H9 (cell line): Measurements from ENCODE around the gene KCNH2. TPM values are rescaled to one million over a fixed set of nuclear protein-coding genes. Genes with fewer than 3 reads are reported as not detected.

Source experiments
- DNase-seq: peaks from one replicate; pipeline ENCODE4 v3.0.0-alpha.2; 2017
- H2AFZ ChIP-seq: one replicate; pipeline ENCODE4 v1.6.1; 2013; ENCODE audit warnings: mild to moderate bottlenecking, low read length, control low read depth, moderate library complexity
- H2AK5ac ChIP-seq: 2 replicates; pipeline ENCODE4 v1.6.1; 2013; ENCODE audit warnings: low read length, control low read depth, mixed read lengths; ENCODE audit not compliant: insufficient read length
- H2BK120ac ChIP-seq: one replicate; pipeline ENCODE4 v1.6.1; 2013; ENCODE audit warnings: low read depth, mild to moderate bottlenecking, low read length, control low read depth, inconsistent platforms; ENCODE audit not compliant: poor library complexity, severe bottlenecking
- H2BK12ac ChIP-seq: 2 replicates; pipeline ENCODE4 v1.6.1; 2013; ENCODE audit warnings: low read length, control low read depth, mixed read lengths, low read depth; ENCODE audit not compliant: insufficient read length
- H2BK15ac ChIP-seq: 2 replicates; pipeline ENCODE4 v1.6.1; 2013; ENCODE audit warnings: low read depth, low read length, control low read depth
- H2BK20ac ChIP-seq: one replicate; pipeline ENCODE4 v1.6.1; 2013; ENCODE audit warnings: low read depth, mild to moderate bottlenecking, low read length, control low read depth, inconsistent platforms; ENCODE audit not compliant: poor library complexity, severe bottlenecking
- H2BK5ac ChIP-seq: 2 replicates; pipeline ENCODE4 v1.6.1; 2013; ENCODE audit warnings: low read length, control low read depth, mixed read lengths; ENCODE audit not compliant: insufficient read length
- H3K14ac ChIP-seq: 2 replicates; pipeline ENCODE4 v1.6.1; 2013; ENCODE audit warnings: low read length, control low read depth; ENCODE audit not compliant: insufficient read depth
- H3K18ac ChIP-seq: 2 replicates; pipeline ENCODE4 v1.6.1; 2013; ENCODE audit warnings: low read depth, mild to moderate bottlenecking, mixed read lengths, low read length, control low read depth; ENCODE audit not compliant: insufficient read length
- H3K23ac ChIP-seq: 2 replicates; pipeline ENCODE4 v1.6.1; 2013; ENCODE audit warnings: low read length, control low read depth, mixed read lengths, low read depth; ENCODE audit not compliant: insufficient read length
- H3K23me2 ChIP-seq: 2 replicates; pipeline ENCODE4 v1.6.1; 2013; ENCODE audit warnings: low read depth, mild to moderate bottlenecking, mixed read lengths, low read length, control low read depth; ENCODE audit not compliant: insufficient read length, poor library complexity, severe bottlenecking
- H3K27ac ChIP-seq: 2 replicates; pipeline ENCODE4 v1.5.1; 2013; ENCODE audit warnings: low read length, control low read depth, mixed read lengths, low read depth; ENCODE audit not compliant: insufficient read length
- H3K27me3 ChIP-seq: 2 replicates; pipeline ENCODE4 v1.6.1; 2013; ENCODE audit warnings: low read length, control low read depth, inconsistent platforms; ENCODE audit not compliant: insufficient read depth
- H3K4ac ChIP-seq: 2 replicates; pipeline ENCODE4 v1.6.1; 2013; ENCODE audit warnings: low read depth, mild to moderate bottlenecking, control low read depth, inconsistent platforms, low read length, moderate library complexity
- H3K4me1 ChIP-seq: 2 replicates; pipeline ENCODE4 v1.6.1; 2013; ENCODE audit warnings: low read length, control low read depth, inconsistent platforms; ENCODE audit not compliant: insufficient read depth
- H3K4me2 ChIP-seq: 2 replicates; pipeline ENCODE4 v1.6.1; 2013; ENCODE audit warnings: low read length, control low read depth, mixed read lengths; ENCODE audit not compliant: insufficient read length, insufficient read depth
- H3K56ac ChIP-seq: 2 replicates; pipeline ENCODE4 v1.6.1; 2013; ENCODE audit warnings: low read depth, mild to moderate bottlenecking, mixed read lengths, low read length, control low read depth; ENCODE audit not compliant: insufficient read length
- H3K79me1 ChIP-seq: 2 replicates; pipeline ENCODE4 v1.6.1; 2013; ENCODE audit warnings: low read depth, mild to moderate bottlenecking, moderate library complexity, low read length, control low read depth, inconsistent platforms; ENCODE audit not compliant: insufficient read depth, poor library complexity, severe bottlenecking
- H3K79me2 ChIP-seq: 2 replicates; pipeline ENCODE4 v1.6.1; 2013; ENCODE audit warnings: low read length, control low read depth, inconsistent platforms; ENCODE audit not compliant: insufficient read depth
- H3K9ac ChIP-seq: 2 replicates; pipeline ENCODE4 v1.6.1; 2013; ENCODE audit warnings: low read length, control low read depth, mixed read lengths; ENCODE audit not compliant: insufficient read length; ENCODE audit errors: extremely low read depth
- H3K9me3 ChIP-seq: one replicate; pipeline ENCODE4 v1.6.1; 2013; ENCODE audit warnings: low read depth, low read length, inconsistent platforms; ENCODE audit not compliant: control insufficient read depth
- H3T11ph ChIP-seq: one replicate; pipeline ENCODE4 v1.6.1; 2013; ENCODE audit warnings: mild to moderate bottlenecking, low read length, control low read depth, inconsistent platforms
- H4K20me1 ChIP-seq: one replicate; pipeline ENCODE4 v1.6.1; 2013; ENCODE audit not compliant: control insufficient read depth, insufficient read length, insufficient read depth
- H4K5ac ChIP-seq: 2 replicates; pipeline ENCODE4 v1.6.1; 2013; ENCODE audit warnings: low read depth, mild to moderate bottlenecking, mixed read lengths, low read length, control low read depth; ENCODE audit not compliant: insufficient read length
- H4K8ac ChIP-seq: replicated peaks from 2 replicates; pipeline ENCODE4 v1.6.1; 2013; ENCODE audit warnings: low read length, control low read depth, mixed read lengths, low read depth; ENCODE audit not compliant: insufficient read length
- H4K91ac ChIP-seq: 2 replicates; pipeline ENCODE4 v1.6.1; 2013; ENCODE audit warnings: low read depth, mild to moderate bottlenecking, moderate library complexity, mixed read lengths, low read length, control low read depth; ENCODE audit not compliant: insufficient read length
- H3K27ac Mint-ChIP-seq, 3 experiments: 2 replicates in 2 of 3; 3 replicates in 1 of 3; pipeline ENCODE4 v1.8.0; 2020 to 2021; ENCODE audit warnings: mixed read lengths in 3 of 3, mild to moderate bottlenecking in 1 of 3, moderate library complexity in 1 of 3
- H3K27me3 Mint-ChIP-seq: 2 replicates; pipeline ENCODE4 v1.8.0; 2021; ENCODE audit warnings: low read depth, mild to moderate bottlenecking, moderate library complexity, mixed read lengths
- H3K36me3 Mint-ChIP-seq, 3 experiments: 2 replicates in 2 of 3; 3 replicates in 1 of 3; pipeline ENCODE4 v1.8.0; 2020 to 2021; ENCODE audit warnings: low read depth in 3 of 3, mixed read lengths in 3 of 3; ENCODE audit not compliant: insufficient read depth in 1 of 3
- H3K4me1 Mint-ChIP-seq, 2 experiments: 2 replicates each; pipeline ENCODE4 v1.8.0; 2020; ENCODE audit warnings: mixed read lengths in 2 of 2
- H3K4me3 Mint-ChIP-seq, 2 experiments: 2 replicates in 1 of 2; 3 replicates in 1 of 2; pipeline ENCODE4 v1.8.0; 2020 to 2021; ENCODE audit warnings: mild to moderate bottlenecking in 2 of 2, mixed read lengths in 2 of 2, moderate library complexity in 1 of 2
- H3K9me3 Mint-ChIP-seq, 2 experiments: 2 replicates in 1 of 2; 3 replicates in 1 of 2; pipeline ENCODE4 v1.8.0; 2020; ENCODE audit warnings: mild to moderate bottlenecking in 2 of 2, mixed read lengths in 2 of 2, moderate library complexity in 1 of 2
- WGBS: extraction: QIAGEN DNeasy Blood & Tissue Kit; methylation state at CpG from one replicate; pipeline ENCODE4 v1.1.7; 2013; ENCODE audit warnings: missing lambda C conversion rate, low lambda C conversion rate, mixed read lengths; ENCODE audit not compliant: insufficient read length; ENCODE audit errors: extremely low coverage; 5-methylcytosine and 5-hydroxymethylcytosine counted together
- total RNA-seq: library from RNA; stranded (reverse); gene quantifications from 2 replicates; pipeline ENCODE4 v1.2.1, GENCODE V29; 2021
- TF ChIP-seq, protein P1 (sequence below): fragments of 200-600 bp; sonication (generic); conservative IDR thresholded peaks from 3 replicates; pipeline ENCODE4 v1.8.0; 2021; ENCODE audit warnings: antibody characterized with exemption, mild to moderate bottlenecking

KCNH2 gene
- total RNA-seq, 1 experiment from 2014 or later = 4.5 TPM

DNA sequence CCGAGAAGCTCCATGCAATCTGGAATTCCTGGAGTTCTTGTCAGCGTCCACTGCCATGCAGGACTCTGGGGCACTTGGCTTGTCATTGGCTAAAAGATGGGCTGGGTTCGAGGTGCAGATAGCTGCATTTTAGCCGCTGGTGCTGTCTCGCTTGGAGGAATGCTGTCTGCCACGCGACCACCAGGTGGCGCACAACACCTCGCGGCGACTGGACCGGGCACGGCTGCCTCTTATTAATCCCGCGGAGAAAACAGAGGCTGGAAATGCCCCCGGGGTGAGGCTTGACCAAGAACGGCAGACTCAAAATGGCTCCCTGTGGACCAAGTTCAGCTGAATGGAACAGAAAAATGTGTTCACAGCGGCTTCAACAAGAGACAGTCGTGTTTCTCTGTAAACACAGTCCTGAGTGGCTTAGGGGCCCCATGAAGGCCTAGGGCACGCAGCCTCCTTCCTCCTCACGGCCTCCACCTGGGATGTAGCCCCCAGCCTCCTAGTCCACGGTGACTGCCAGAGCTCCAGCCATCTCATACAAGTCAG, 79.6 kb downstream of the KCNH2 start:
- H3K9me3 Mint-ChIP-seq = peaks cover 7 to 8% of the 10 kb centered on the region in 2 experiments
- H3K27me3 ChIP-seq = no peaks in the 10 kb centered on the region; the same call in 1 of the 2 replicates
- H2BK12ac ChIP-seq = no peak overlapping the region
- no peak overlapping the region for H3K4me3 Mint-ChIP-seq
- TF ChIP-seq, protein P1, sequence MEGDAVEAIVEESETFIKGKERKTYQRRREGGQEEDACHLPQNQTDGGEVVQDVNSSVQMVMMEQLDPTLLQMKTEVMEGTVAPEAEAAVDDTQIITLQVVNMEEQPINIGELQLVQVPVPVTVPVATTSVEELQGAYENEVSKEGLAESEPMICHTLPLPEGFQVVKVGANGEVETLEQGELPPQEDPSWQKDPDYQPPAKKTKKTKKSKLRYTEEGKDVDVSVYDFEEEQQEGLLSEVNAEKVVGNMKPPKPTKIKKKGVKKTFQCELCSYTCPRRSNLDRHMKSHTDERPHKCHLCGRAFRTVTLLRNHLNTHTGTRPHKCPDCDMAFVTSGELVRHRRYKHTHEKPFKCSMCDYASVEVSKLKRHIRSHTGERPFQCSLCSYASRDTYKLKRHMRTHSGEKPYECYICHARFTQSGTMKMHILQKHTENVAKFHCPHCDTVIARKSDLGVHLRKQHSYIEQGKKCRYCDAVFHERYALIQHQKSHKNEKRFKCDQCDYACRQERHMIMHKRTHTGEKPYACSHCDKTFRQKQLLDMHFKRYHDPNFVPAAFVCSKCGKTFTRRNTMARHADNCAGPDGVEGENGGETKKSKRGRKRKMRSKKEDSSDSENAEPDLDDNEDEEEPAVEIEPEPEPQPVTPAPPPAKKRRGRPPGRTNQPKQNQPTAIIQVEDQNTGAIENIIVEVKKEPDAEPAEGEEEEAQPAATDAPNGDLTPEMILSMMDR = peak; percentile 96
- no peak overlapping the region for H3T11ph ChIP-seq
- H2BK5ac ChIP-seq = no peak overlapping the region
- no peak overlapping the region for H2AK5ac ChIP-seq
- no peak overlapping the region for H3K56ac ChIP-seq
- no peak overlapping the region for H2AFZ ChIP-seq
- H4K20me1 ChIP-seq = no peaks in the 10 kb centered on the region
- no peak overlapping the region for H3K18ac ChIP-seq
- no peaks in the 10 kb centered on the region for H3K79me2 ChIP-seq
- no peaks in the 10 kb centered on the region for H3K36me3 Mint-ChIP-seq
- no CpG with 5 or more reads among the region's 22 CpGs for WGBS
- H4K5ac ChIP-seq = no peak overlapping the region
- no peak overlapping the region for H4K91ac ChIP-seq
- H3K27ac ChIP-seq = no peak overlapping the region
- H3K9ac ChIP-seq = no peak overlapping the region
- H4K8ac ChIP-seq = no peak overlapping the region
- peaks cover 20 to 34% of the 10 kb centered on the region in 2 experiments for H3K4me1 Mint-ChIP-seq
- H2BK120ac ChIP-seq = no peak overlapping the region
- peaks cover 2% of the 10 kb centered on the region for H3K23me2 ChIP-seq
- peaks cover 4% of the 10 kb centered on the region; the same call in 1 of the 2 replicates for H3K4me1 ChIP-seq
- no peak overlapping the region for H3K4me2 ChIP-seq
- no peak overlapping the region for H3K4ac ChIP-seq
- no peak overlapping the region for H3K14ac ChIP-seq
- no peak overlapping the region for H3K23ac ChIP-seq
- H3K79me1 ChIP-seq = no peaks in the 10 kb centered on the region
- H3K27me3 Mint-ChIP-seq = peaks cover 86% of the 10 kb centered on the region
- no peak overlapping the region for H2BK15ac ChIP-seq
- DNase-seq = peak; percentile 89
- no peak overlapping the region; a peak in 1 of 7 replicates for H3K27ac Mint-ChIP-seq
- H2BK20ac ChIP-seq = no peak overlapping the region
- H3K9me3 ChIP-seq = no peaks in the 10 kb centered on the region
